Measurements from ENCODE around the gene XAGE5. TPM values are rescaled to one million over a fixed set of nuclear protein-coding genes. Genes with fewer than 3 reads are reported as not detected.
"Not testable (repeated sequence)": the region's sequence is repeated elsewhere in the genome, so short reads cannot be mapped to it uniquely, and the experiment has no call there.

XAGE5 gene, protein sequence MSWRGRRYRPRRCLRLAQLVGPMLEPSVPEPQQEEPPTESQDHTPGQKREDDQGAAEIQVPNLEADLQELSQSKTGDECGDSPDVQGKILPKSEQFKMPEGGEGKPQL
- total RNA-seq: not detected in 2 replicates
- long read RNA-seq: 0 reads

DNA sequence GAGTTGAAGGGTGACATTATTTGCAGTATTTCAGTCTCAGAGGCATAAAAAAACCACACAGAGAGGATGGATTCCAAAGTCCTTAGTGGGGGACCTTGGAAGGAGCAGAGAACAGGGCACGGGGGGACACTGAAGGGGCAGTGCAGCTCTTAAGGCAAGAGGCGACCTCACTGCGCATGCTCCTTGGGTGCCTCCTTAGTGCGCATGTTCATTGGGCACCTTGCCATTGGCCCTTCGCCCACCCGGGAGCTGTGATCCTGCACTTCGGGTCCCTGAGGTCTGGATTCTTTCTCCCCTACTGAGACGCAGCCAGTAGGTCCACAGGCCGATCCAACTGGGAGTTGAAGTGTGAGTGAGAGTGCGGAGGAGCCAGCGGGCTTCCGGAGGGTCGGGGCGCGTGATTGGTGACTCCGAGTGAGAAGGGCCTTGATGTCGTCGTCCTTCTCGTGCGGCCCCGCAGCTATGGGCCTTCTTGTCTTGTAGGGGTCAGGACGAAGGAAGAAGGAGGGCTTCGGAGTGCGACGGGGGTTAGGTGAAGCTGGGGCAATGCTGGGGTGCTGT, at the start of gene XAGE5:
XAGE5 (plus strand) TSS at position 223 of the 561 bp plus-strand sequence. CDS start 1,280 bp downstream, outside the sequence.
- Mint-ChIP-seq H3K9me3 (peaks cover 3% of the 10 kb centered on the region), H3K36me3 (ENCODE audit: low read depth) (no peaks in the 10 kb centered on the region), H3K4me3 (no peak within 1 kb of the TSS), H3K27me3 (ENCODE audit: low read depth) (peaks cover 19% of the 10 kb centered on the region), H3K27ac (ENCODE audit: unreplicated experiment) (no peak within 1 kb of the TSS), H3K4me1 (no peaks in the 10 kb centered on the region)
- no peak for DNase-seq (ENCODE audit: low read depth, low spot score)
- TF ChIP-seq, protein P1, sequence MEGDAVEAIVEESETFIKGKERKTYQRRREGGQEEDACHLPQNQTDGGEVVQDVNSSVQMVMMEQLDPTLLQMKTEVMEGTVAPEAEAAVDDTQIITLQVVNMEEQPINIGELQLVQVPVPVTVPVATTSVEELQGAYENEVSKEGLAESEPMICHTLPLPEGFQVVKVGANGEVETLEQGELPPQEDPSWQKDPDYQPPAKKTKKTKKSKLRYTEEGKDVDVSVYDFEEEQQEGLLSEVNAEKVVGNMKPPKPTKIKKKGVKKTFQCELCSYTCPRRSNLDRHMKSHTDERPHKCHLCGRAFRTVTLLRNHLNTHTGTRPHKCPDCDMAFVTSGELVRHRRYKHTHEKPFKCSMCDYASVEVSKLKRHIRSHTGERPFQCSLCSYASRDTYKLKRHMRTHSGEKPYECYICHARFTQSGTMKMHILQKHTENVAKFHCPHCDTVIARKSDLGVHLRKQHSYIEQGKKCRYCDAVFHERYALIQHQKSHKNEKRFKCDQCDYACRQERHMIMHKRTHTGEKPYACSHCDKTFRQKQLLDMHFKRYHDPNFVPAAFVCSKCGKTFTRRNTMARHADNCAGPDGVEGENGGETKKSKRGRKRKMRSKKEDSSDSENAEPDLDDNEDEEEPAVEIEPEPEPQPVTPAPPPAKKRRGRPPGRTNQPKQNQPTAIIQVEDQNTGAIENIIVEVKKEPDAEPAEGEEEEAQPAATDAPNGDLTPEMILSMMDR (conservative IDR thresholded peaks at IDR 0.05): no peak

DNA sequence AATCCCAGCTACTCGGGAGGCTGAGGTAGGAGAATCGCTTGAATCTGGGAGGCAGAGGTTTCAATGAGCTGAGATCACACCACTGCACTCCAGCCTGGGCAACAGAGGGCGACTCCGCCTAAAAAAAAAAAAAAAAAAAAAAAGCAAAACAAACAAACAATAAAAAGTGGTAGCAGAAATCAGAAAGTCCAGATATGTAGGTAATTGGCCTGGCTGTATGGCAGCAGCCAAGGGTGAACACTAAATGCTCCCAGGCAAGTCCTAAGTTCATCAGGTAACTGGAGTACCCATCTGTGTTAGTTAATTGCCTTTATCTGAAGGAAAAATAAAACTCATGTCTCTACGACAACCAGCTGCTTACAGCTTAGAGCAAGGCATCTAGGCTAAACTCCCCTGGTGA, 45.1 kb upstream of the XAGE5 start:
- not testable (repeated sequence) for H3K36me3 Mint-ChIP-seq (ENCODE audit: low read depth); H3K9me3 Mint-ChIP-seq; H3K4me1 Mint-ChIP-seq; H3K27ac Mint-ChIP-seq (ENCODE audit: unreplicated experiment); H3K27me3 Mint-ChIP-seq (ENCODE audit: low read depth); H3K4me3 Mint-ChIP-seq; DNase-seq (ENCODE audit: low read depth, low spot score)

DNA sequence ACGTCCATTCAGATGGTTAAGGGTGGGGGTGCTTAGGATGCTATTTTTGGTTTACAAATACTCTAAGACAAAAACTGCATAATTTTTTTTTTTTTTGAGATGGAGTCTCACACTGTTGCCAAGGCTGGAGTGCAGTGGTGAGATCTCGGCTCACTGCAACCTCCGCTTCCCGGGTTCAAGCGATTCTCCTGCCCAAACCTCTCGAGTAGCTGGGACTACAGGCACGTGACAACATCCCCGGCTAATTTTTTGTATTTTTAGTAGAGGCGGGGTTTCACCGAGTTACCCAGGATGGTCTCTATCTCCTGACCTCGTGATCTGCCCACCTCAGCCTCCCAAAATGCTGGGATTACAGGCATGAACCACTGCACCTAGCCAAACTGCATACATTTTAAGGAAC, 37.6 kb upstream of the XAGE5 start:
- not testable (repeated sequence) for H3K27me3 Mint-ChIP-seq (ENCODE audit: low read depth); H3K9me3 Mint-ChIP-seq; H3K27ac Mint-ChIP-seq (ENCODE audit: unreplicated experiment); DNase-seq (ENCODE audit: low read depth, low spot score); H3K4me3 Mint-ChIP-seq; H3K36me3 Mint-ChIP-seq (ENCODE audit: low read depth); H3K4me1 Mint-ChIP-seq

DNA sequence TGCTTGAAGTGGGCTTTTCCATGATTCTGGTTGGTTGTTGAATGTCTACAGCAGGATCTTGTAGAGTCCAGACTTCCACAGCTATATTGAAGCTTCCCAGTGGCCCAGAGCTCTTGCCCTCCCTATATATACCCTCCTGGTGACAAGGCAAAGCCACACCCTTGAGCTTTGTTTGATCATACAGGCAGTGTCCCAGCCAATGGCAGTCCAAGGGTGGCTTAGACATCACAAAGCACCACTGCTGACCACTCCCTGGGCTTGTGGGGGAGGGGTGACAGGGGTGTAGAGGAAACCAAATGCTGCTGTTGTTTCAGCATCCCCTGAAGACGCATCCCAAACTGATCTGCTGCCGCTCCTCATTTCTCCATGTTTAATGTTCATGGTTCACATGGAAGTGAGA, 13.8 kb upstream of the XAGE5 start, which contains the start of gene SPANXN5:
SPANXN5 (minus strand) TSS at position 101 of the 400 bp plus-strand sequence; CDS start at position 22, 79 bp downstream.
- peaks cover 13% of the 10 kb centered on the region for H3K9me3 Mint-ChIP-seq
- not testable (repeated sequence) for DNase-seq (ENCODE audit: low read depth, low spot score); H3K36me3 Mint-ChIP-seq (ENCODE audit: low read depth); H3K4me1 Mint-ChIP-seq; H3K4me3 Mint-ChIP-seq; H3K27ac Mint-ChIP-seq (ENCODE audit: unreplicated experiment)
- peaks cover 11% of the 10 kb centered on the region for H3K27me3 Mint-ChIP-seq (ENCODE audit: low read depth)

DNA sequence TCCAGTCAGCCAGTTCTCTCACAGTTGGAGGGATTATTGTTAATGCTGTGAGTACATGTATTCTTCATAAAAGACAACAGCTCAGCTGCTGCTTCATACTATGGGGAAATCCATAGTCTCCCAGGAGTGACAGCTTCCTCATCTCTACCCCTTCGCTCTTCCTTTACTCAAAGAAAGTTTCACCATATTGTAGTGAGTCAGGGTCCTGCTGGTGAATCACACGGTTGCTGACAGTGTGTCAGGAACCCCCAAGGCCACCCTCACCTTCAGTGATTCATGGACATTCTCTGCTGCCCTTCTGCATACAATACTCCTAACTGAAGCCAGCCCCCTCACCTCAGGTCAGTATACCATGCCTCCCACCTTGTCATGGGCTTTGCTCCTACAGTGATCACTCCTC, 6.2 kb upstream of the XAGE5 start:
- H3K4me3 Mint-ChIP-seq; H3K9me3 Mint-ChIP-seq; H3K36me3 Mint-ChIP-seq (ENCODE audit: low read depth); H3K4me1 Mint-ChIP-seq; H3K27ac Mint-ChIP-seq (ENCODE audit: unreplicated experiment); DNase-seq (ENCODE audit: low read depth, low spot score): not testable (repeated sequence)
- H3K27me3 Mint-ChIP-seq (ENCODE audit: low read depth): peaks cover 14% of the 10 kb centered on the region

DNA sequence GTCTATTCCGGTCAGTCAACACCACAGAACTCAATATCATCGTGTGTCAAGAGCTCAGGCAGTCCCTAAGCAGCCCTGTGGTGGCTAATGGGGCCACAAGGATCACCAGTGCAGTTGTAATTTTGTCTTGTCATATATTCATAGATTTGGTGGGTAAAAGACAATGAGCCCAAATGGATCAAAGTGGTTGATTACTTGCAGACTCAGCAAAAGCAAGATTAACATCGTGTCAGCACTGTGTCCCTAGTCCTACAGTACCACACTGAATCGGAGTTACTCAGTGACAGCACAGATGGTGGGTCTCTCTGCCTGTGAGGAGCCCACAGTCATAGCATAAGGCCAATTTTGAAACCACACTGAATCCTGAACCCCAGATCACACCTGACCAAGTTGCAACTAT, 8.7 kb downstream of the XAGE5 start:
- TF ChIP-seq, protein P1 (conservative IDR thresholded peaks at IDR 0.05): no peak
- Mint-ChIP-seq H3K9me3 (peaks cover 2% of the 10 kb centered on the region), H3K27ac (ENCODE audit: unreplicated experiment) (no peak overlapping the region), H3K4me1 (no peaks in the 10 kb centered on the region), H3K4me3 (no peak overlapping the region), H3K36me3 (ENCODE audit: low read depth) (no peaks in the 10 kb centered on the region), H3K27me3 (ENCODE audit: low read depth) (peaks cover 33% of the 10 kb centered on the region)
- DNase-seq (ENCODE audit: low read depth, low spot score): no peak

DNA sequence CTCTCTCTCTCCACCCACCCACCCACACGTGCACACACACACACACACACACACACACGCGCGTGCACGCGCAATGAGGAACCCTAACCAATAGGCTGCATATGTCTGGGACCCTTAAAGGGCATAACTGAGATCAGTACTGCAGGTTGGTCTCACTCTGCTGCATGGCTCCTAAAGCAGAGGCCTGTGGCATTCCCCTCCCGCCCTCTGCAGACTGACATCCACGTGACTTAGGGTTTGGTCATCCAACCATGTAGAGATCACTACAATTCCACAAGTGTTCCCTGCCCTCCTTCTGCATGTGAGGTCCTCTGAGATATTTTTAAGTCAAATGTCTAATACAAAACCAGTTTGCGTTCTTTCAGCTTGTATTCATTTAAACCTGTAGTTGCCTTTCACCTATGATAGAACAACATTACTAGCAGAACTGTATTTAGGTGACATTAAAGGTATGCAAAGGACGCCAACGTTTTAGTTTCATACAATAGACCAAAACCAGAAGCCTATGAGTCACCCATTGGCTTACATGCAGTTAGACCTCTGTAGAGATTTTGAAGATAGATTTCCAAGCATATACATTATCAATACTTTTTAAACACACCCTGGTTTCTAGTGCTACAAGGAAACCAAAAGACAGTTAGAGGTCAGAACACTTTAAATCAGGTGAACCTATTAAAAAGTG, 10.1 kb downstream of the XAGE5 start:
- no peak for DNase-seq (ENCODE audit: low read depth, low spot score)
- H3K9me3 Mint-ChIP-seq: peaks cover 2% of the 10 kb centered on the region
- H3K27ac Mint-ChIP-seq (ENCODE audit: unreplicated experiment): no peak overlapping the region
- peaks cover 23% of the 10 kb centered on the region for H3K27me3 Mint-ChIP-seq (ENCODE audit: low read depth)
- TF ChIP-seq, protein P1 (conservative IDR thresholded peaks at IDR 0.05): no peak
- H3K4me1 Mint-ChIP-seq: no peaks in the 10 kb centered on the region
- no peak overlapping the region for H3K4me3 Mint-ChIP-seq
- no peaks in the 10 kb centered on the region for H3K36me3 Mint-ChIP-seq (ENCODE audit: low read depth)

Measured in neural crest cell (in vitro differentiated cells).